ENCODE data around the gene PEAR1.

PEAR1 gene

GRCh38 chr1:156947127-156947526 is 53.6 kb downstream of the PEAR1 start:
- no peak overlapping the region for H3K4me3 ChIP-seq (ENCODE audit: low read depth, low read length)
- no peak for TF ChIP-seq CTCF (conservative IDR thresholded peaks at IDR 0.05; ENCODE audit: low read depth, low read length)
- DNase-seq (ENCODE audit: low read depth), result no peak

GRCh38 chr1:156947818-156948525 is 54.5 kb downstream of the PEAR1 start:
- H3K4me3 ChIP-seq (ENCODE audit: low read depth, low read length), result no peak overlapping the region
- no peak for DNase-seq (ENCODE audit: low read depth)
- no peak for TF ChIP-seq CTCF (conservative IDR thresholded peaks at IDR 0.05; ENCODE audit: low read depth, low read length)

GRCh38 chr1:156948708-156949107 is 55.2 kb downstream of the PEAR1 start:
- no peak overlapping the region for H3K4me3 ChIP-seq (ENCODE audit: low read depth, low read length)
- TF ChIP-seq CTCF (conservative IDR thresholded peaks at IDR 0.05; ENCODE audit: low read depth, low read length), result peak; percentile 53
- no peak for DNase-seq (ENCODE audit: low read depth)

- no peak for TF ChIP-seq CTCF (conservative IDR thresholded peaks at IDR 0.05; ENCODE audit: low read depth, low read length)
Observed at GRCh38 chr1:156949127-156949526, 55.6 kb downstream of the PEAR1 start.

GRCh38 chr1:156951371-156951770 is 57.9 kb downstream of the PEAR1 start:
- no peak for DNase-seq (ENCODE audit: low read depth)
- H3K4me3 ChIP-seq (ENCODE audit: low read depth, low read length), result no peak overlapping the region
- no peak for TF ChIP-seq CTCF (conservative IDR thresholded peaks at IDR 0.05; ENCODE audit: low read depth, low read length)

More at GRCh38 chr1:156949127-156949526, 55.6 kb downstream of the PEAR1 start:
- peak; percentile 12 for DNase-seq (ENCODE audit: low read depth)
- no peak overlapping the region for H3K4me3 ChIP-seq (ENCODE audit: low read depth, low read length)

GRCh38 chr1:156953571-156953970 is 60.1 kb downstream of the PEAR1 start:
- TF ChIP-seq CTCF (conservative IDR thresholded peaks at IDR 0.05; ENCODE audit: low read depth, low read length), result no peak
- DNase-seq (ENCODE audit: low read depth), result no peak
- H3K4me3 ChIP-seq (ENCODE audit: low read depth, low read length), result no peak overlapping the region

- no peak overlapping the region for H3K4me3 ChIP-seq (ENCODE audit: low read depth, low read length)
- no peak for TF ChIP-seq CTCF (conservative IDR thresholded peaks at IDR 0.05; ENCODE audit: low read depth, low read length)
- DNase-seq (ENCODE audit: low read depth), result no peak
Observed at GRCh38 chr1:156956333-156956732, 62.8 kb downstream of the PEAR1 start.
